HCT116 (cell line): Measurements from ENCODE around the gene KRT78. TPM values are rescaled to one million over a fixed set of nuclear protein-coding genes. Genes with fewer than 3 reads are reported as not detected.

Experiments used
- ATAC-seq: fragments of 200-7000 bp; cut with Tn5 transposase; 2 replicates; pipeline ENCODE4 v1.9.1; 2020; ENCODE audit warnings: mild to moderate bottlenecking, moderate library complexity
- BruUV-seq: library from RNA; stranded (reverse); fragments of 400-500 nt; replicated peaks from 2 replicates; lab custom pipeline; 2021; lab: Mats Ljungman, UMichigan
- CTCF ChIA-PET: fragments of 300-600 bp; sonication (Branson Sonifier 250); formaldehyde crosslinking; loops from one replicate; lab custom pipeline; 2021; ENCODE audit warnings: antibody characterized with exemption; lab: Charles Lee
- POLR2A ChIA-PET: fragments of 300-600, 350-600 bp; sonication (Branson Sonifier 250); formaldehyde crosslinking; loops from one replicate; lab custom pipeline; 2021; ENCODE audit warnings: antibody characterized with exemption; lab: Charles Lee
- RAD21 ChIA-PET, 2 experiments: fragments of 300-600 bp; sonication (Branson Sonifier 250); formaldehyde crosslinking; loops; one replicate each; lab custom pipeline; 2023; ENCODE audit warnings: low total read pairs in 2 of 2; ENCODE audit not compliant: uncharacterized antibody in 2 of 2, unreplicated experiment in 2 of 2, low non-redundant PET in 1 of 2; lab: Charles Lee
- DNase-seq: peaks from one replicate; pipeline ENCODE4 v3.0.0-alpha.2; 2010; ENCODE audit warnings: low read depth, low spot score
- H2AFZ ChIP-seq: fragments of 200-600 bp; shearing (Covaris generic), sonication (generic); 2 replicates; pipeline ENCODE4 v1.6.1; 2017; ENCODE audit warnings: low read depth, mixed run types, mixed read lengths, antibody characterized with exemption, low read length; ENCODE audit not compliant: poor library complexity, severe bottlenecking
- H3K27ac ChIP-seq: 2 replicates; pipeline ENCODE4 v1.5.1; 2012; ENCODE audit warnings: low read depth, low read length
- H3K27me3 ChIP-seq: fragments of 200-600 bp; sonication (generic); 2 replicates; pipeline ENCODE4 v1.6.1; 2016; ENCODE audit warnings: mixed run types, low read length, mixed read lengths; ENCODE audit not compliant: insufficient read depth
- H3K36me3 ChIP-seq, 2 experiments: fragments of 200-500 bp in 1 of 2; fragments of 200-600 bp in 1 of 2; sonication (Bioruptor generic) in 1 of 2; sonication (generic) in 1 of 2; 2 replicates each; pipeline versions ENCODE4 v1.5.1 to v1.6.1; 2014 to 2016; ENCODE audit warnings: low read length in 2 of 2, inconsistent platforms in 1 of 2, mixed read lengths in 1 of 2, mixed run types in 1 of 2; ENCODE audit not compliant: insufficient read depth in 2 of 2, control insufficient read depth in 1 of 2
- H3K4me1 ChIP-seq, 2 experiments: fragments of 200-600 bp in 1 of 2; sonication (generic) in 1 of 2; 2 replicates each; pipeline versions ENCODE4 v1.5.1 to v1.6.1; 2012 to 2017; ENCODE audit warnings: low read length in 2 of 2, inconsistent platforms in 1 of 2, mild to moderate bottlenecking in 1 of 2, mixed read lengths in 1 of 2, mixed run types in 1 of 2, moderate library complexity in 1 of 2; ENCODE audit not compliant: insufficient read depth in 2 of 2, control insufficient read depth in 1 of 2
- H3K4me2 ChIP-seq: fragments of 200-600 bp; sonication (generic); 2 replicates; pipeline ENCODE4 v1.6.1; 2017; ENCODE audit warnings: mixed run types, low read length, mixed read lengths
- H3K4me3 ChIP-seq, 2 experiments: fragments of 200-600 bp in 1 of 2; sonication (generic) in 1 of 2; replicated peaks in 1 of 2; 2 replicates each; pipeline ENCODE4 v1.5.1; 2011 to 2016; ENCODE audit warnings: low read length in 2 of 2, control low read depth in 1 of 2, low read depth in 1 of 2, mild to moderate bottlenecking in 1 of 2, mixed read lengths in 1 of 2, mixed run types in 1 of 2
- H3K79me2 ChIP-seq: fragments of 200-600 bp; sonication (generic); 2 replicates; pipeline ENCODE4 v1.6.1; 2017; ENCODE audit warnings: mild to moderate bottlenecking, mixed run types, low read length, moderate library complexity, mixed read lengths; ENCODE audit not compliant: insufficient read depth
- H3K9ac ChIP-seq: fragments of 200-600 bp; sonication (generic); 2 replicates; pipeline ENCODE4 v1.6.1; 2016; ENCODE audit warnings: low read length, mixed read lengths
- H3K9me2 ChIP-seq: fragments of 200-600 bp; sonication (generic), shearing (Covaris generic); 2 replicates; pipeline ENCODE4 v1.6.1; 2017; ENCODE audit warnings: mixed run types, mild to moderate bottlenecking, moderate library complexity; ENCODE audit not compliant: insufficient read depth
- H3K9me3 ChIP-seq, 2 experiments: fragments of 200-500 bp in 1 of 2; fragments of 200-600 bp in 1 of 2; sonication (Bioruptor generic) in 1 of 2; sonication (generic) in 1 of 2; 2 replicates each; pipeline ENCODE4 v1.6.1; 2014 to 2017; ENCODE audit warnings: low read length in 2 of 2, mixed read lengths in 2 of 2, inconsistent platforms in 1 of 2, low read depth in 1 of 2, mild to moderate bottlenecking in 1 of 2, mixed run types in 1 of 2, moderate library complexity in 1 of 2; ENCODE audit not compliant: control insufficient read depth in 1 of 2, insufficient read depth in 1 of 2
- H4K20me1 ChIP-seq: fragments of 200-600 bp; sonication (generic), shearing (Covaris generic); 2 replicates; pipeline ENCODE4 v1.6.1; 2017; ENCODE audit warnings: mixed run types, mild to moderate bottlenecking, moderate library complexity; ENCODE audit not compliant: insufficient read depth
- CBX3 ChIP-seq: IDR thresholded peaks from 2 replicates; pipeline ENCODE4 v1.6.1; 2012; ENCODE audit warnings: low read depth
- CEBPB ChIP-seq: IDR thresholded peaks from 2 replicates; pipeline ENCODE4 v1.6.1; 2012; ENCODE audit warnings: low read depth
- EGR1 ChIP-seq: IDR thresholded peaks from 2 replicates; pipeline ENCODE4 v1.6.1; 2012; ENCODE audit warnings: low read depth
- EZH2 ChIP-seq: fragments of 200-600 bp; sonication (generic); IDR thresholded peaks from 2 replicates; pipeline ENCODE4 v1.6.1; 2017; ENCODE audit warnings: antibody characterized with exemption, mixed run types
- FOSL1 ChIP-seq: IDR thresholded peaks from 2 replicates; pipeline ENCODE4 v1.6.1; 2012; ENCODE audit warnings: low read depth
- JUND ChIP-seq: IDR thresholded peaks from 2 replicates; pipeline ENCODE4 v1.6.1; 2012
- POLR2AphosphoS5 ChIP-seq: IDR thresholded peaks from 2 replicates; pipeline ENCODE4 v1.6.1; 2011; ENCODE audit warnings: mild to moderate bottlenecking, low read depth, low read length, moderate library complexity
- RAD21 ChIP-seq: IDR thresholded peaks from 2 replicates; pipeline ENCODE4 v1.6.1; 2012; ENCODE audit warnings: low read depth, mild to moderate bottlenecking
- SIN3A ChIP-seq: IDR thresholded peaks from 2 replicates; pipeline ENCODE4 v1.6.1; 2012; ENCODE audit warnings: low read depth
- SP1 ChIP-seq: IDR thresholded peaks from 2 replicates; pipeline ENCODE4 v1.6.1; 2012; ENCODE audit warnings: low read depth
- SRF ChIP-seq: IDR thresholded peaks from 2 replicates; pipeline ENCODE4 v1.6.1; 2012; ENCODE audit warnings: low read depth
- TCF7L2 ChIP-seq: IDR thresholded peaks from 2 replicates; pipeline ENCODE4 v1.7.0; 2011; ENCODE audit warnings: borderline replicate concordance, inconsistent platforms; ENCODE audit not compliant: insufficient read depth, insufficient read length; ENCODE audit errors: extremely low read depth
- YY1 ChIP-seq: IDR thresholded peaks from 2 replicates; pipeline ENCODE4 v1.6.1; 2011; ENCODE audit warnings: low read length, low read depth, moderate library complexity, mild to moderate bottlenecking; ENCODE audit not compliant: insufficient replicate concordance; ENCODE audit errors: extremely low read depth
- intact Hi-C: fragments of 100-400 bp; cut with micrococcal nuclease; formaldehyde crosslinking; loops from 2 replicates; pipeline ENCODE4 v1.10.0; 2022
- total RNA-seq: library from RNA; stranded (reverse); gene quantifications from one replicate; pipeline ENCODE4 v1.2.1, GENCODE V29; 2021; ENCODE audit not compliant: unreplicated experiment
- TF ChIP-seq, protein P1 (sequence below): IDR thresholded peaks from 2 replicates; pipeline ENCODE4 v1.6.1; 2012; ENCODE audit warnings: low read depth
- TF ChIP-seq, protein P2 (sequence below), 3 experiments: fragments of 200-600 bp in 1 of 3; sonication (generic) in 1 of 3; IDR thresholded peaks in 2 of 3; conservative IDR thresholded peaks in 1 of 3; 2 replicates each; pipeline ENCODE4 v1.5.1; 2012 to 2017; ENCODE audit warnings: low read depth in 2 of 3, low read length in 2 of 3, antibody characterized with exemption in 1 of 3, borderline replicate concordance in 1 of 3, control low read depth in 1 of 3, mild to moderate bottlenecking in 1 of 3, mixed read lengths in 1 of 3, mixed run types in 1 of 3, moderate library complexity in 1 of 3; ENCODE audit not compliant: insufficient read depth in 1 of 3
- TF ChIP-seq, protein P3 (sequence below): IDR thresholded peaks from 2 replicates; pipeline ENCODE4 v1.6.1; 2012
- TF ChIP-seq, protein P4 (sequence below): IDR thresholded peaks from 2 replicates; pipeline ENCODE4 v1.6.1; 2011; ENCODE audit warnings: mild to moderate bottlenecking, low read length, moderate library complexity; ENCODE audit not compliant: insufficient replicate concordance; ENCODE audit errors: extremely low read depth
- TF ChIP-seq, protein P5 (sequence below): IDR thresholded peaks from 2 replicates; pipeline ENCODE4 v1.6.1; 2012

KRT78 gene
- total RNA-seq, 1 experiment from 2014 or later, result not detected

DNA sequence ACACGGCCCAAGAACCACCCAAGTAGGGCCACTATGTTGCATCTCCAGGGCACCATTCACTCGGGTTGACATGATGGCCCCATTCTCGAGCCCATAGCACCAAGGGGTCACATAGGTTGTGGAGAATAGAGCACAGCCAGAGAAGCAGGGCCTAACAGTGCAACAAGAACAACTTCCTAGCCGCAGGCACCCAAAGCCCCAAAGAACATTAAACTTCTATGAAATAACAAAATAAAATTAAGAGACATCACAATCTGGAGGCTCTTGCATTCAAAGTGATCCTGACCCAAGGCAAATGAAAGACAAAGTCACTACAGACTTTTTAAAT is 36.8 kb downstream of the KRT78 start:
- no peak for TF ChIP-seq EGR1
- TF ChIP-seq, protein P1, sequence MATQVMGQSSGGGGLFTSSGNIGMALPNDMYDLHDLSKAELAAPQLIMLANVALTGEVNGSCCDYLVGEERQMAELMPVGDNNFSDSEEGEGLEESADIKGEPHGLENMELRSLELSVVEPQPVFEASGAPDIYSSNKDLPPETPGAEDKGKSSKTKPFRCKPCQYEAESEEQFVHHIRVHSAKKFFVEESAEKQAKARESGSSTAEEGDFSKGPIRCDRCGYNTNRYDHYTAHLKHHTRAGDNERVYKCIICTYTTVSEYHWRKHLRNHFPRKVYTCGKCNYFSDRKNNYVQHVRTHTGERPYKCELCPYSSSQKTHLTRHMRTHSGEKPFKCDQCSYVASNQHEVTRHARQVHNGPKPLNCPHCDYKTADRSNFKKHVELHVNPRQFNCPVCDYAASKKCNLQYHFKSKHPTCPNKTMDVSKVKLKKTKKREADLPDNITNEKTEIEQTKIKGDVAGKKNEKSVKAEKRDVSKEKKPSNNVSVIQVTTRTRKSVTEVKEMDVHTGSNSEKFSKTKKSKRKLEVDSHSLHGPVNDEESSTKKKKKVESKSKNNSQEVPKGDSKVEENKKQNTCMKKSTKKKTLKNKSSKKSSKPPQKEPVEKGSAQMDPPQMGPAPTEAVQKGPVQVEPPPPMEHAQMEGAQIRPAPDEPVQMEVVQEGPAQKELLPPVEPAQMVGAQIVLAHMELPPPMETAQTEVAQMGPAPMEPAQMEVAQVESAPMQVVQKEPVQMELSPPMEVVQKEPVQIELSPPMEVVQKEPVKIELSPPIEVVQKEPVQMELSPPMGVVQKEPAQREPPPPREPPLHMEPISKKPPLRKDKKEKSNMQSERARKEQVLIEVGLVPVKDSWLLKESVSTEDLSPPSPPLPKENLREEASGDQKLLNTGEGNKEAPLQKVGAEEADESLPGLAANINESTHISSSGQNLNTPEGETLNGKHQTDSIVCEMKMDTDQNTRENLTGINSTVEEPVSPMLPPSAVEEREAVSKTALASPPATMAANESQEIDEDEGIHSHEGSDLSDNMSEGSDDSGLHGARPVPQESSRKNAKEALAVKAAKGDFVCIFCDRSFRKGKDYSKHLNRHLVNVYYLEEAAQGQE, result no peak
- no peak for TF ChIP-seq EZH2
- TF ChIP-seq JUND, result no peak
- TF ChIP-seq YY1, result no peak
- TF ChIP-seq CEBPB, result no peak
- TF ChIP-seq, protein P2, sequence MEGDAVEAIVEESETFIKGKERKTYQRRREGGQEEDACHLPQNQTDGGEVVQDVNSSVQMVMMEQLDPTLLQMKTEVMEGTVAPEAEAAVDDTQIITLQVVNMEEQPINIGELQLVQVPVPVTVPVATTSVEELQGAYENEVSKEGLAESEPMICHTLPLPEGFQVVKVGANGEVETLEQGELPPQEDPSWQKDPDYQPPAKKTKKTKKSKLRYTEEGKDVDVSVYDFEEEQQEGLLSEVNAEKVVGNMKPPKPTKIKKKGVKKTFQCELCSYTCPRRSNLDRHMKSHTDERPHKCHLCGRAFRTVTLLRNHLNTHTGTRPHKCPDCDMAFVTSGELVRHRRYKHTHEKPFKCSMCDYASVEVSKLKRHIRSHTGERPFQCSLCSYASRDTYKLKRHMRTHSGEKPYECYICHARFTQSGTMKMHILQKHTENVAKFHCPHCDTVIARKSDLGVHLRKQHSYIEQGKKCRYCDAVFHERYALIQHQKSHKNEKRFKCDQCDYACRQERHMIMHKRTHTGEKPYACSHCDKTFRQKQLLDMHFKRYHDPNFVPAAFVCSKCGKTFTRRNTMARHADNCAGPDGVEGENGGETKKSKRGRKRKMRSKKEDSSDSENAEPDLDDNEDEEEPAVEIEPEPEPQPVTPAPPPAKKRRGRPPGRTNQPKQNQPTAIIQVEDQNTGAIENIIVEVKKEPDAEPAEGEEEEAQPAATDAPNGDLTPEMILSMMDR (IDR thresholded peaks at IDR 0.05 in 2 of 3, conservative IDR thresholded peaks at IDR 0.05 in 1 of 3; ENCODE audit: borderline replicate concordance in 1 of 3, insufficient read depth in 1 of 3, low read depth in 2 of 3, low read length in 2 of 3), result no peak
- TF ChIP-seq, protein P3, sequence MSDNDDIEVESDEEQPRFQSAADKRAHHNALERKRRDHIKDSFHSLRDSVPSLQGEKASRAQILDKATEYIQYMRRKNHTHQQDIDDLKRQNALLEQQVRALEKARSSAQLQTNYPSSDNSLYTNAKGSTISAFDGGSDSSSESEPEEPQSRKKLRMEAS, result no peak
- no peak for TF ChIP-seq CBX3
- no peak for TF ChIP-seq POLR2AphosphoS5
- no peak for TF ChIP-seq FOSL1
- no peak for TF ChIP-seq TCF7L2
- TF ChIP-seq RAD21, result no peak
- TF ChIP-seq SIN3A, result no peak
- TF ChIP-seq SP1, result no peak
- no peak for TF ChIP-seq SRF
- TF ChIP-seq, protein P4, sequence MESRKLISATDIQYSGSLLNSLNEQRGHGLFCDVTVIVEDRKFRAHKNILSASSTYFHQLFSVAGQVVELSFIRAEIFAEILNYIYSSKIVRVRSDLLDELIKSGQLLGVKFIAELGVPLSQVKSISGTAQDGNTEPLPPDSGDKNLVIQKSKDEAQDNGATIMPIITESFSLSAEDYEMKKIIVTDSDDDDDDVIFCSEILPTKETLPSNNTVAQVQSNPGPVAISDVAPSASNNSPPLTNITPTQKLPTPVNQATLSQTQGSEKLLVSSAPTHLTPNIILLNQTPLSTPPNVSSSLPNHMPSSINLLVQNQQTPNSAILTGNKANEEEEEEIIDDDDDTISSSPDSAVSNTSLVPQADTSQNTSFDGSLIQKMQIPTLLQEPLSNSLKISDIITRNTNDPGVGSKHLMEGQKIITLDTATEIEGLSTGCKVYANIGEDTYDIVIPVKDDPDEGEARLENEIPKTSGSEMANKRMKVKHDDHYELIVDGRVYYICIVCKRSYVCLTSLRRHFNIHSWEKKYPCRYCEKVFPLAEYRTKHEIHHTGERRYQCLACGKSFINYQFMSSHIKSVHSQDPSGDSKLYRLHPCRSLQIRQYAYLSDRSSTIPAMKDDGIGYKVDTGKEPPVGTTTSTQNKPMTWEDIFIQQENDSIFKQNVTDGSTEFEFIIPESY, result no peak
- TF ChIP-seq, protein P5, sequence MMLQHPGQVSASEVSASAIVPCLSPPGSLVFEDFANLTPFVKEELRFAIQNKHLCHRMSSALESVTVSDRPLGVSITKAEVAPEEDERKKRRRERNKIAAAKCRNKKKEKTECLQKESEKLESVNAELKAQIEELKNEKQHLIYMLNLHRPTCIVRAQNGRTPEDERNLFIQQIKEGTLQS, result no peak
- Histone ChIP-seq H3K4me3 (no peak overlapping the region), H3K4me1 (no peaks in the 10 kb centered on the region), H3K9ac (no peak overlapping the region), H3K4me2 (no peak overlapping the region), H2AFZ (no peak overlapping the region), H3K36me3 (no peaks in the 10 kb centered on the region), H3K9me2 (no peaks in the 10 kb centered on the region), H3K27me3 (peaks cover 10% of the 10 kb centered on the region; the same call in 1 of the 2 replicates), H3K9me3 (no peaks in the 10 kb centered on the region), H3K79me2 (no peaks in the 10 kb centered on the region), H4K20me1 (no peaks in the 10 kb centered on the region), H3K27ac (no peak overlapping the region)
- no peak for DNase-seq
- no peak for ATAC-seq
- ChIA-PET RAD21 (no interaction called here), POLR2A (no interaction called here), CTCF (no interaction called here)
- no TSS peak for BruUV-seq
- intact Hi-C loops, result no loop called here
